Breast epithelium (tissue), 4 donors: ENCODE data around the gene CAPN11. TPM values are rescaled to one million over a fixed set of nuclear protein-coding genes. Genes with fewer than 3 reads are reported as not detected.

Source experiments
- DNase-seq, 2 donors: peaks; one replicate each; pipeline ENCODE4 v3.0.0-alpha.2; 2019; ENCODE audit warnings: low spot score in 2 of 2
- H3K27ac ChIP-seq, 2 donors: fragments of 200-600 bp; sonication (generic) in 1 of 2; one replicate each; pipeline ENCODE4 v1.5.1; 2016 to 2019; ENCODE audit warnings: mild to moderate bottlenecking in 1 of 2
- H3K27me3 ChIP-seq, 2 donors: fragments of 200-600 bp; sonication (generic) in 1 of 2; one replicate each; pipeline versions ENCODE4 v1.5.1 to v1.6.0; 2017 to 2019; ENCODE audit warnings: control low read depth in 1 of 2, mild to moderate bottlenecking in 1 of 2
- H3K36me3 ChIP-seq: fragments of 200-600 bp; one replicate; pipeline ENCODE4 v1.5.1; 2019
- H3K4me1 ChIP-seq, 2 donors: fragments of 200-600 bp; sonication (generic); one replicate each; pipeline ENCODE4 v1.5.1; 2016 to 2019; ENCODE audit warnings: control low read depth in 1 of 2
- H3K4me3 ChIP-seq, 3 donors: fragments of 200-600 bp; sonication (generic); 1 replicate in 2 of 3; 2 replicates in 1 of 3; pipeline ENCODE4 v1.5.1; 2016 to 2019; ENCODE audit warnings: mild to moderate bottlenecking in 3 of 3, moderate library complexity in 2 of 3
- H3K9me3 ChIP-seq, 2 donors: fragments of 200-600 bp; sonication (generic) in 1 of 2; one replicate each; pipeline ENCODE4 v1.5.1; 2016 to 2019; ENCODE audit warnings: control low read depth in 1 of 2
- POLR2A ChIP-seq: fragments of 450-650 bp; IDR thresholded peaks from one replicate; pipeline ENCODE4 v1.6.1; 2016; ENCODE audit warnings: antibody characterized with exemption, mild to moderate bottlenecking, moderate library complexity
- POLR2AphosphoS5 ChIP-seq, 3 donors: sonication (generic); formaldehyde crosslinking; IDR thresholded peaks; one replicate each; pipeline ENCODE4 v1.6.1; 2017; ENCODE audit warnings: antibody characterized with exemption in 3 of 3
- intact Hi-C: fragments of 100-400 bp; cut with DNase I; formaldehyde crosslinking; loops from one replicate; pipeline ENCODE4 v1.15.1; 2023; ENCODE audit warnings: low total_unique reads
- total RNA-seq, 3 donors: library from RNA; depleted of rRNA; stranded (reverse); fragments of >200 nt; gene quantifications; one replicate each; pipeline ENCODE4 v1.1.0, GENCODE V29; 2016
- TF ChIP-seq, protein P1 (sequence below), 3 donors: fragments of 450-650 bp; IDR thresholded peaks; one replicate each; pipeline ENCODE4 v1.5.1; 2016 to 2017; ENCODE audit warnings: antibody characterized with exemption in 3 of 3, mild to moderate bottlenecking in 3 of 3, moderate library complexity in 3 of 3

The CAPN11 gene
- total RNA-seq, 3 donors from 2014 or later: 1.1 to 3.8 (median 2.9) TPM

DNA sequence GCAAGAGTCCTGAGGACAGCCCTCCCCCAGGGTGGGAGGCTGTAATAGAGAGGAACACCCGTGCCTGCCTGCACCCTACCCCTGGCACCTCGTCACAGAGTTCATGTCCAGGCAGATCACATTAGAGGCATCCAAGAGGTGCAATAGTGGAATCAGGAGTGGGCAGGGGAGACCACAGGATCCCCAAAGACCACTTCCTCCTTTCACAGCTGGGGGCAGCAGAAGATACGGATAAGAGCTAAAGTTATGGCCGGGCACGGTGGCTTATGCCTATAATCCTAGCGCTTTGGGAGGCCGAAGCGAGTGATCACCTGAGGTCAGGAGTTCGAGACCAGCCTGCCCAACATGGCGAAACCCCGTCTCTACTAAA, 1.5 kb upstream of the CAPN11 start:
- no peaks in the 10 kb centered on the region for H3K9me3 ChIP-seq
- no peaks in the 10 kb centered on the region for H3K36me3 ChIP-seq
- peak overlapping the region in 1 of 2 donors; percentile 8 for H3K27ac ChIP-seq
- H3K4me1 ChIP-seq: no peaks in the 10 kb centered on the region
- intact Hi-C loops: no loop called here
- no peak overlapping the region for H3K4me3 ChIP-seq
- H3K27me3 ChIP-seq: no peaks in the 10 kb centered on the region
- no peak for DNase-seq
- TF ChIP-seq, protein P1, sequence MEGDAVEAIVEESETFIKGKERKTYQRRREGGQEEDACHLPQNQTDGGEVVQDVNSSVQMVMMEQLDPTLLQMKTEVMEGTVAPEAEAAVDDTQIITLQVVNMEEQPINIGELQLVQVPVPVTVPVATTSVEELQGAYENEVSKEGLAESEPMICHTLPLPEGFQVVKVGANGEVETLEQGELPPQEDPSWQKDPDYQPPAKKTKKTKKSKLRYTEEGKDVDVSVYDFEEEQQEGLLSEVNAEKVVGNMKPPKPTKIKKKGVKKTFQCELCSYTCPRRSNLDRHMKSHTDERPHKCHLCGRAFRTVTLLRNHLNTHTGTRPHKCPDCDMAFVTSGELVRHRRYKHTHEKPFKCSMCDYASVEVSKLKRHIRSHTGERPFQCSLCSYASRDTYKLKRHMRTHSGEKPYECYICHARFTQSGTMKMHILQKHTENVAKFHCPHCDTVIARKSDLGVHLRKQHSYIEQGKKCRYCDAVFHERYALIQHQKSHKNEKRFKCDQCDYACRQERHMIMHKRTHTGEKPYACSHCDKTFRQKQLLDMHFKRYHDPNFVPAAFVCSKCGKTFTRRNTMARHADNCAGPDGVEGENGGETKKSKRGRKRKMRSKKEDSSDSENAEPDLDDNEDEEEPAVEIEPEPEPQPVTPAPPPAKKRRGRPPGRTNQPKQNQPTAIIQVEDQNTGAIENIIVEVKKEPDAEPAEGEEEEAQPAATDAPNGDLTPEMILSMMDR (IDR thresholded peaks at IDR 0.05): no peak
- TF ChIP-seq POLR2A (no peak), POLR2AphosphoS5 (IDR thresholded peaks at IDR 0.05) (no peak)

DNA sequence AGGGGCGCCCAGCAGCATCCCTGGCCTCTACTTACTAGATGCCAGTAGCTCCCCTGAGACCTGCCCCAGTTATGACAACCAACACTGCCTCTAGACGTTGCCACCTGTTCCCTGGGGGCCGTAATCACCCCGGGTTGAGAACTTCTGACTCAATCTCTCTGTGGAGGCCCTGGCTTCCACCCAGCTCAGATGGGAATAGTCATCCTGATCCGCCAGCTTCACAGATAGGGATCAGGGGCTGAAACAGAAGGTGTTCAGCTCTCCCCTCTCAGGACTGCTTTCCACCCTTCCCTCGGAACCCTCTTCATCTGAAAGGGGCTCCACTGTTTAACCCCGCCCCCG, 3.3 kb downstream of the CAPN11 start:
- TF ChIP-seq POLR2AphosphoS5 (IDR thresholded peaks at IDR 0.05): no peak
- TF ChIP-seq, protein P1 (IDR thresholded peaks at IDR 0.05): no peak
- no peak for TF ChIP-seq POLR2A
- Histone ChIP-seq H3K36me3 (no peaks in the 10 kb centered on the region), H3K9me3 (no peaks in the 10 kb centered on the region), H3K4me1 (no peaks in the 10 kb centered on the region), H3K27ac (no peak overlapping the region), H3K4me3 (no peak overlapping the region), H3K27me3 (no peaks in the 10 kb centered on the region)
- no peak for DNase-seq
- intact Hi-C loops: no loop called here

DNA sequence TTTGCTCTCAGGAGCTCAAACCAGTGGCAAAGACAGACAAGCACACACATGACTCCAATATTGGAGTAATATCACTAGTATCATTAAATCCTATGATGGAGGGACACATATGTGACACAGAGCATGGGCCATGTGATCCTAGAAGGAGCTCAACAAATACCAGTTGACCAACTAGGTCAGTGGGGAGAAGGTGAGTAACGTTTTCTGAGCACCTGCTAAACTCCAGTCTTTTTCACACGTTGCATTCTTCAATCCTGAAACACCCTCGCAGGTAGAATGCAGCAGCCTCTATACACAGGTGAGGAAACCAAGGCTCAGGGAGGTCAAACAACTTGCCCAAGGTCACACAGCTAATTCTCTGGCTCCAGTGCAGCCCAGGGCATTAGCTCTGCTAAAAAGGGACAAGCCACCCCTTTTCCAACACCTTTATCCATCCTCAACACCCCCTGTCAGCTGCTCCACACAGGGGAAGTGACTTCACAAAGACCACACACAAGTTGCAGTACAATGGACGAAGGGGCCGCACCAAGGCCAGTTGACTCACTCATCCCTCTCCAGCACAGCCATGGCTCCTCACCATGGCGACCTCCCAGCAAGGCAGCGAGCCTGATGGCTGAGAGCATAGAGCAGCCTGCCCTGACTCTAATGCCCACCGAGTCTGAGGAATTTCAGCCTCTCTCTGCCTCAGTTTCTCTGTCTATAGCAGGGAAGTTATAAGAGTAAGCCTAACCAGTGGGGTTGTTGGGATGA, 4.4 kb downstream of the CAPN11 start:
- Histone ChIP-seq H3K27me3 (no peaks in the 10 kb centered on the region), H3K9me3 (no peaks in the 10 kb centered on the region), H3K4me1 (no peaks in the 10 kb centered on the region), H3K4me3 (no peak overlapping the region), H3K36me3 (no peaks in the 10 kb centered on the region), H3K27ac (no peak overlapping the region)
- no peak for DNase-seq
- intact Hi-C loops: no loop called here
- no peak for TF ChIP-seq POLR2A
- TF ChIP-seq POLR2AphosphoS5 (IDR thresholded peaks at IDR 0.05): no peak
- TF ChIP-seq, protein P1 (IDR thresholded peaks at IDR 0.05): no peak

DNA sequence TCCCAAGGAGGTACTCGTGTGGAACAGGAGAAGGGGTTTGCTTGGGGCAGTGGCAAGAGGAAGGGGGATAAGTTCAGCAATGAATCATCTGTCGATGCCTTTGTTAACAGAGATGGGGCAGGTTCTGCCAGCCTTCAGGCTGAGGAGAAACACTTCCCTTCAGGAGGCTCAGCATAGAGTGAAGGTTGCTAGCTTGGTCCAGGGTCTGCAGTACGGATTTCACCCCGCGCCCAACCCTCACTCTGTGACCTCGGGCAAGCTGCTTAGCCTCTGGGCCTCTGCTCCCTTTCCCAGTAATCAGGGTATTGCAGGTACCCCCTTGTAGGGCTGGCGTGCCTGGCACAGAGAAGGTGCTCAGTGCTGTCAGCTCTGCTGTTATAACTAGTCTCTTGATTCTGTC, 7.5 kb downstream of the CAPN11 start:
- no peaks in the 10 kb centered on the region for H3K27me3 ChIP-seq
- H3K4me1 ChIP-seq: no peaks in the 10 kb centered on the region
- intact Hi-C loops: no loop called here
- no peak for TF ChIP-seq POLR2AphosphoS5 (IDR thresholded peaks at IDR 0.05)
- TF ChIP-seq POLR2A: no peak
- TF ChIP-seq, protein P1 (IDR thresholded peaks at IDR 0.05): no peak
- no peak overlapping the region for H3K4me3 ChIP-seq
- no peaks in the 10 kb centered on the region for H3K36me3 ChIP-seq
- DNase-seq: no peak
- H3K9me3 ChIP-seq: no peaks in the 10 kb centered on the region
- no peak overlapping the region for H3K27ac ChIP-seq

DNA sequence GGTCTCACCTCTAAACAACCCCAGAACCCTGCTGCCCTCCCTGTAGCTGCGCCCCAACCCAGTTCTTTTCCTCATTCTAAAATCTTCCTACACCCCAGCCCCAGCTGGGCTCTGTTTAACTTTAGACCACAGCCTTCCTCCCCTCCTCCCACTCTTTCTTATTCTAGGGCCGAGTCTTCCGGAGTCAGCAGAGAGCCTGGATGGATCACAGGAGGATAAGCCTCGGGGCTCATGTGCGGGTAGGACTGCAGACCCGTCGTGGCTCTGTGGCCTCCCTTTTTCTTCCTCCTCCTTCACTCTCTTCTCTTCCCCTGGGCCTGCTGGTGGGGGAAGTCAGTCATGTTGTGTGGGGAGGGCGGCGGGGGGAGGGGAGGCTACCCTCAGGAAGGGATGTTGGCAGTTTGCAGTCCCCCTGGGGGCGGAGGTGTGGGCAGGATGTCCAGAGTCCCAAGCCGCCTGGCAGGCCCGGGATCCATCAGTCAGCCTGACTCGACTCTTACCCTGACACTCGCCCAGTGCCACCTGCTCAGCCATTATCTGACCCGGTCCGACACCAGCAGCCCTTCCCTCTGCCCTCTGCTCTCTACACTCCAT, 8.1 kb downstream of the CAPN11 start:
- Histone ChIP-seq H3K4me3 (no peak overlapping the region), H3K27me3 (no peaks in the 10 kb centered on the region), H3K36me3 (no peaks in the 10 kb centered on the region), H3K4me1 (no peaks in the 10 kb centered on the region), H3K9me3 (no peaks in the 10 kb centered on the region), H3K27ac (no peak overlapping the region)
- no peak for TF ChIP-seq POLR2AphosphoS5 (IDR thresholded peaks at IDR 0.05)
- TF ChIP-seq, protein P1 (IDR thresholded peaks at IDR 0.05): no peak
- no peak for TF ChIP-seq POLR2A
- intact Hi-C loops: no loop called here
- DNase-seq: no peak
